H1 (cell line): ENCODE measurements around the gene FBXL5. TPM values are rescaled to one million over a fixed set of nuclear protein-coding genes. Genes with fewer than 3 reads are reported as not detected.

Experiments used
- CTCF ChIA-PET: fragments of 300-600 bp; sonication (Branson Sonifier 250); formaldehyde crosslinking; loops from one replicate; lab custom pipeline; 2021; ENCODE audit not compliant: partially characterized antibody; lab: Charles Lee
- POLR2A ChIA-PET: fragments of 300-600 bp; sonication (Branson Sonifier 250); formaldehyde crosslinking; loops from one replicate; lab custom pipeline; 2021; ENCODE audit warnings: inconsistent platforms; ENCODE audit not compliant: partially characterized antibody; lab: Charles Lee
- DNase-seq, 2 experiments: peaks; one replicate each; pipeline versions ENCODE4 v3.0.0 to v3.0.0-alpha.2; 2010 to 2022; ENCODE audit warnings: low spot score in 2 of 2, low read depth in 1 of 2, mixed read lengths in 1 of 2
- FAIRE-seq: peaks from 2 replicates; lab custom pipeline; 2011; peaks lifted over from hg19 to GRCh38; lab: Jason Lieb, UNC
- H2AFZ ChIP-seq: 2 replicates; pipeline ENCODE4 v1.8.1; 2012; ENCODE audit warnings: low read length, inconsistent platforms
- H2AK5ac ChIP-seq: 2 replicates; pipeline ENCODE4 v1.6.1; 2013; ENCODE audit warnings: low read depth, low read length
- H2BK120ac ChIP-seq: replicated peaks from 2 replicates; pipeline ENCODE3; 2013; ENCODE audit warnings: low read depth, low read length, inconsistent platforms
- H2BK12ac ChIP-seq: 2 replicates; pipeline ENCODE4 v1.6.1; 2013; ENCODE audit warnings: low read depth, low read length
- H2BK15ac ChIP-seq: 2 replicates; pipeline ENCODE4 v1.6.1; 2013; ENCODE audit warnings: low read length
- H2BK20ac ChIP-seq: 2 replicates; pipeline ENCODE4 v1.6.1; 2013; ENCODE audit warnings: low read length
- H2BK5ac ChIP-seq: 2 replicates; pipeline ENCODE4 v1.6.1; 2013; ENCODE audit warnings: low read depth, low read length
- H3K14ac ChIP-seq: 2 replicates; pipeline ENCODE4 v1.6.1; 2013; ENCODE audit warnings: inconsistent platforms; ENCODE audit not compliant: insufficient read length
- H3K18ac ChIP-seq: 2 replicates; pipeline ENCODE4 v1.6.1; 2013; ENCODE audit warnings: low read length; ENCODE audit errors: extremely low read depth
- H3K23ac ChIP-seq: 2 replicates; pipeline ENCODE4 v1.6.1; 2013; ENCODE audit warnings: inconsistent platforms; ENCODE audit not compliant: insufficient read length
- H3K23me2 ChIP-seq: 2 replicates; pipeline ENCODE4 v1.6.1; 2013; ENCODE audit warnings: low read depth, low read length
- H3K27ac ChIP-seq: 2 replicates; pipeline ENCODE4 v1.6.1; 2011; ENCODE audit warnings: low read depth, low read length, inconsistent platforms
- H3K27me3 ChIP-seq, 4 experiments: replicated peaks in 1 of 4; 1 replicate in 1 of 4; 2 replicates in 3 of 4; pipeline versions ENCODE4 v1.6.1 to v1.8.1; 2011 to 2013; ENCODE audit warnings: low read length in 3 of 4, mild to moderate bottlenecking in 3 of 4, inconsistent platforms in 2 of 4, mixed read lengths in 2 of 4, moderate library complexity in 1 of 4; ENCODE audit not compliant: control insufficient read depth in 3 of 4, insufficient read depth in 3 of 4; ENCODE audit errors: extremely low read depth in 1 of 4
- H3K36me3 ChIP-seq, 4 experiments: 2 replicates each; pipeline versions ENCODE4 v1.6.1 to v1.8.1; 2011 to 2013; ENCODE audit warnings: mild to moderate bottlenecking in 4 of 4, low read length in 3 of 4, moderate library complexity in 2 of 4, control low read depth in 1 of 4, inconsistent platforms in 1 of 4; ENCODE audit not compliant: insufficient read depth in 4 of 4, control insufficient read depth in 2 of 4
- H3K4ac ChIP-seq: replicated peaks from 2 replicates; pipeline ENCODE3; 2013; ENCODE audit warnings: low read length, low read depth, mixed read lengths, inconsistent platforms; ENCODE audit not compliant: insufficient read length
- H3K4me1 ChIP-seq, 4 experiments: replicated peaks in 1 of 4; 1 replicate in 1 of 4; 2 replicates in 3 of 4; pipeline versions ENCODE4 v1.6.1 to v1.8.1; 2011 to 2013; ENCODE audit warnings: low read length in 3 of 4, inconsistent platforms in 2 of 4, mixed read lengths in 1 of 4; ENCODE audit not compliant: insufficient read depth in 4 of 4, control insufficient read depth in 3 of 4
- H3K4me2 ChIP-seq, 2 experiments: 2 replicates each; pipeline versions ENCODE4 v1.6.1 to v1.8.1; 2011 to 2013; ENCODE audit warnings: low read depth in 2 of 2, low read length in 2 of 2, control low read depth in 1 of 2, inconsistent platforms in 1 of 2, mild to moderate bottlenecking in 1 of 2; ENCODE audit not compliant: insufficient read depth in 1 of 2
- H3K4me3 ChIP-seq, 4 experiments: fragments of 200-600, 300-600 bp in 1 of 4; sonication (generic), shearing (Covaris generic), sonication (Bioruptor Twin) in 1 of 4; 2 replicates each; pipeline versions ENCODE4 v1.5.1 to v1.8.1; 2011 to 2016; ENCODE audit warnings: low read length in 4 of 4, low read depth in 3 of 4, control low read depth in 2 of 4, inconsistent platforms in 2 of 4, mild to moderate bottlenecking in 2 of 4, mixed read lengths in 1 of 4, moderate library complexity in 1 of 4; ENCODE audit not compliant: insufficient read depth in 2 of 4; ENCODE audit errors: extremely low read depth in 1 of 4
- H3K56ac ChIP-seq: replicated peaks from 2 replicates; pipeline ENCODE3; 2013; ENCODE audit warnings: low read depth, mild to moderate bottlenecking, mixed read lengths, low read length, inconsistent platforms; ENCODE audit not compliant: insufficient read length
- H3K79me1 ChIP-seq: 2 replicates; pipeline ENCODE4 v1.6.1; 2013; ENCODE audit warnings: low read depth, low read length, control low read depth
- H3K79me2 ChIP-seq, 2 experiments: 2 replicates each; pipeline versions ENCODE4 v1.6.1 to v1.8.1; 2012 to 2013; ENCODE audit warnings: low read length in 2 of 2, mild to moderate bottlenecking in 2 of 2, inconsistent platforms in 1 of 2; ENCODE audit not compliant: insufficient read depth in 2 of 2, control insufficient read depth in 1 of 2
- H3K9ac ChIP-seq, 4 experiments: replicated peaks in 1 of 4; 1 replicate in 1 of 4; 2 replicates in 3 of 4; pipeline versions ENCODE4 v1.6.1 to v1.8.1; 2011 to 2013; ENCODE audit warnings: low read depth in 3 of 4, low read length in 3 of 4, control low read depth in 2 of 4, mild to moderate bottlenecking in 2 of 4, moderate library complexity in 2 of 4, inconsistent platforms in 1 of 4; ENCODE audit errors: extremely low read depth in 1 of 4
- H3K9me3 ChIP-seq, 2 experiments: 2 replicates each; pipeline versions ENCODE4 v1.6.1 to v1.8.1; 2012 to 2013; ENCODE audit warnings: mild to moderate bottlenecking in 2 of 2, moderate library complexity in 2 of 2, control low read depth in 1 of 2, inconsistent platforms in 1 of 2, low read depth in 1 of 2, low read length in 1 of 2, mixed read lengths in 1 of 2; ENCODE audit not compliant: insufficient read depth in 2 of 2
- H4K20me1 ChIP-seq, 2 experiments: replicated peaks in 1 of 2; 2 replicates each; pipeline versions ENCODE3 to v1.8.1; 2011 to 2013; ENCODE audit warnings: inconsistent platforms in 2 of 2, low read length in 2 of 2, mild to moderate bottlenecking in 1 of 2; ENCODE audit not compliant: insufficient read depth in 2 of 2, control insufficient read depth in 1 of 2
- H4K5ac ChIP-seq: 2 replicates; pipeline ENCODE4 v1.6.1; 2013; ENCODE audit warnings: low read length, low read depth, mixed read lengths, inconsistent platforms; ENCODE audit not compliant: insufficient read length
- H4K8ac ChIP-seq: 2 replicates; pipeline ENCODE4 v1.8.0; 2013; ENCODE audit warnings: mild to moderate bottlenecking, moderate library complexity, low read length, inconsistent platforms; ENCODE audit not compliant: insufficient read depth; ENCODE audit errors: extremely low read depth
- H4K91ac ChIP-seq: replicated peaks from 2 replicates; pipeline ENCODE3; 2013; ENCODE audit warnings: low read length, mixed read lengths, inconsistent platforms; ENCODE audit not compliant: insufficient read length
- ATF2 ChIP-seq: IDR thresholded peaks from 2 replicates; pipeline ENCODE4 v1.6.1; 2012; ENCODE audit warnings: low read length, inconsistent platforms
- CBX8 ChIP-seq: fragments of 300-800, 300-1000 bp; sonication (generic); IDR thresholded peaks from 2 replicates; pipeline ENCODE4 v1.7.1; 2016; ENCODE audit warnings: low read depth, low read length, borderline replicate concordance
- CTCF ChIP-seq, 3 experiments: IDR thresholded peaks; 1 replicate in 2 of 3; 2 replicates in 1 of 3; pipeline versions ENCODE4 v1.5.1 to v1.6.1; 2011; ENCODE audit warnings: low read length in 3 of 3, mild to moderate bottlenecking in 3 of 3, inconsistent platforms in 2 of 3, low read depth in 1 of 3, moderate library complexity in 1 of 3; ENCODE audit not compliant: insufficient read depth in 1 of 3; ENCODE audit errors: control extremely low read depth in 1 of 3
- E2F6 ChIP-seq: IDR thresholded peaks from 2 replicates; pipeline ENCODE4 v1.6.1; 2012; ENCODE audit warnings: inconsistent platforms
- HDAC6 ChIP-seq: IDR thresholded peaks from one replicate; pipeline ENCODE4 v1.7.1; 2012; ENCODE audit warnings: low read depth, mild to moderate bottlenecking, inconsistent platforms, low read length, moderate library complexity
- KDM4A ChIP-seq: IDR thresholded peaks from one replicate; pipeline ENCODE4 v1.7.1; 2012; ENCODE audit warnings: low read depth, mild to moderate bottlenecking, moderate library complexity, low read length, inconsistent platforms; ENCODE audit not compliant: severe bottlenecking
- POU5F1 ChIP-seq: IDR thresholded peaks from 2 replicates; pipeline ENCODE4 v1.6.1; 2011; ENCODE audit warnings: low read depth, mild to moderate bottlenecking, low read length, moderate library complexity
- SIRT6 ChIP-seq: IDR thresholded peaks from one replicate; pipeline ENCODE4 v1.7.1; 2012; ENCODE audit warnings: low read length, inconsistent platforms
- TEAD4 ChIP-seq: IDR thresholded peaks from 2 replicates; pipeline ENCODE4 v1.6.1; 2012; ENCODE audit warnings: low read depth, low read length, inconsistent platforms, mixed read lengths
- WGBS, 2 experiments: shearing (Covaris generic) in 1 of 2; methylation state at CpG; one replicate each; pipeline versions ENCODE4 v1.1.6 to v1.1.7; 2013 to 2015; ENCODE audit warnings: low lambda C conversion rate in 2 of 2, mixed read lengths in 2 of 2, inconsistent platforms in 1 of 2, low coverage in 1 of 2, missing lambda C conversion rate in 1 of 2; ENCODE audit not compliant: insufficient replicate concordance in 2 of 2, insufficient coverage in 1 of 2, insufficient read length in 1 of 2; ENCODE audit errors: extremely low coverage in 1 of 2, missing lambda C conversion rate in 1 of 2; 5-methylcytosine and 5-hydroxymethylcytosine counted together
- polyA plus RNA-seq, 7 experiments: library from polyadenylated mRNA; depleted of rRNA in 3 of 7; stranded (reverse) in 5 of 7; unstranded in 2 of 7; fragments of >200 nt in 5 of 7; fragments of 200-250 nt in 2 of 7; gene quantifications; 1 replicate in 5 of 7; 2 replicates in 1 of 7; 4 replicates in 1 of 7; pipeline versions ENCODE4 v1.2.1 to v1.2.3, GENCODE V29; 2011 to 2013; ENCODE audit warnings: missing spikeins in 2 of 7, mixed read lengths in 2 of 7
- total RNA-seq: library from RNA; stranded (reverse); fragmentation: NEBNext Ultra II Directional; extraction: Animal tissue kit (Norgen Biotek cat#: 25700); gene quantifications from 2 replicates; pipeline ENCODE4 v1.2.1, GENCODE V29; 2021

FBXL5 gene
- total and polyA plus RNA-seq, 2 of the 8 experiments (the other 6 are each of a cell fraction or from before 2014, with no cell fraction given), result 34.6 to 62.7 TPM

- FAIRE-seq, result no peak
- Histone ChIP-seq H3K9ac (no peak overlapping the region), H3K18ac (no peak overlapping the region), H2AFZ (no peak overlapping the region), H2BK15ac (no peak overlapping the region), H2BK5ac (no peak overlapping the region), H3K4me1 (peaks cover 2 to 8% (median 4%) of the 10 kb centered on the region in 4 experiments; a peak in 5 of 7 replicates), H3K23ac (no peak overlapping the region), H3K9me3 (no peaks in the 10 kb centered on the region), H2BK12ac (no peak overlapping the region), H4K20me1 (no peaks in the 10 kb centered on the region), H2AK5ac (no peak overlapping the region), H3K4ac (no peak overlapping the region), H3K4me3 (no peak overlapping the region), H3K56ac (no peak overlapping the region), H3K23me2 (peaks cover 7% of the 10 kb centered on the region), H2BK120ac (no peak overlapping the region), H4K5ac (no peak overlapping the region), H3K27ac (no peak overlapping the region), H2BK20ac (no peak overlapping the region), H3K36me3 (peaks cover 0 to 3% (median 0%) of the 10 kb centered on the region in 4 experiments; a peak in 1 of 8 replicates), H4K91ac (no peak overlapping the region), H3K79me2 (peaks cover 0 to 6% of the 10 kb centered on the region in 2 experiments; a peak in 2 of 4 replicates), H3K4me2 (no peak overlapping the region), H3K27me3 (no peaks in the 10 kb centered on the region), H3K14ac (no peak overlapping the region), H4K8ac (no peak overlapping the region), H3K79me1 (no peaks in the 10 kb centered on the region)
- ChIA-PET CTCF (interaction anchor here (0.5 kb wide), 1 partner anchor 217 kb away, joined by 4 read pairs; no protein-coding TSS in a partner anchor), POLR2A (interaction anchor here (0.8 to 1.2 kb wide), 2 partner anchors 17 to 19 kb away, joined by 3 read pairs; no protein-coding TSS in a partner anchor)
- 93% methylated on average over 2 of the region's 2 CpGs; no CpG with 5 or more reads in 1 of the 2 experiments for WGBS, 2 experiments
- DNase-seq, result no peak
- no peak for TF ChIP-seq CBX8
- no peak for TF ChIP-seq POU5F1
- TF ChIP-seq HDAC6, result no peak
- TF ChIP-seq ATF2, result no peak
- TF ChIP-seq TEAD4, result no peak
- no peak for TF ChIP-seq KDM4A
- no peak for TF ChIP-seq E2F6
- TF ChIP-seq SIRT6, result no peak
- no peak for TF ChIP-seq CTCF (IDR thresholded peaks at IDR 0.05; ENCODE audit: control extremely low read depth in 1 of 3, insufficient read depth in 1 of 3, low read depth in 1 of 3, low read length in 3 of 3)
Observed at GRCh38 chr4:15658781-15659180, 3.6 kb upstream of the FBXL5 start.
